Measurements from ENCODE around the gene MGAT1.

DNA sequence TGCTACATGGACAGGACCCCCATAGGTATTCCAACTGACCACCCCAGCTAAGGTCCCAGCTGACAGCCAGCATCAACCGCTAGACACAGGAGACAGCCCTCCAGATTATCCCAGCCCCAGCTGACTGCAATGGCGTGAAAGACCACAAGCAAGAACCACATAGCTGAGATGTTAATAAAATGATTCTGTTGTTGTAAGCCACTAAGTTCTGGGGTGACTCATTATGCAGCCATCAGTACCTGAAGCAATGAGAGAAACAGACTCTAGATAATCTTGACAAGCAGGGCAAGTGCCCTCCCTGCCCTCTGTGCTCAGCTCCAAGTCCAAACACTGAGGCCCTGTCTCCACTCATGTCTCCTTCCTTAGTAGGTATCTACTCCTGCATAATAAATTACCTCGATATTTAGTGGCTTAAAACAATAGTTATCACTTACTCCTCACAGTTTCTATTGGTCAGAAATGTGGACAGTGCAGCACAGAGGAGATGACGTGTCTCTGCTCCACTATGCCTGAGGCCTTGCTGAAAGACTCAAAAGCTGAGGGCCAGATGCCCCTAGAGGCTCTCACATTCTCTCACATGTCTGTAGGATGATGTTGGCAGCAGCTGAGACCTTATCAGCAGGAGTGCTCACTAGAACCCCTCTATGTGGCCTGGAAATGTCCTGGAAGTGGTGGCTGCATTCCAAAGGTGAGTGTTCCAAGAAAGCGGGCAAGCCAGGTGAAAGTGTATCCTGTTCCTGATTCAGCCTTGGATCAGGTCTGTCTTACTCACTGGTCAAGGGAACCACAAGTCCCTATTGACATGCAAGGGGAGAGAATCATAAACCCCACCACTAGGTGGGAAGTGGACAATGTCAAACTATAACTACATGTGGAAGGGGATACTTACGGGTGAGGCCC is 2.5 kb downstream of the MGAT1 start:
- TF ChIP-seq, protein P1, sequence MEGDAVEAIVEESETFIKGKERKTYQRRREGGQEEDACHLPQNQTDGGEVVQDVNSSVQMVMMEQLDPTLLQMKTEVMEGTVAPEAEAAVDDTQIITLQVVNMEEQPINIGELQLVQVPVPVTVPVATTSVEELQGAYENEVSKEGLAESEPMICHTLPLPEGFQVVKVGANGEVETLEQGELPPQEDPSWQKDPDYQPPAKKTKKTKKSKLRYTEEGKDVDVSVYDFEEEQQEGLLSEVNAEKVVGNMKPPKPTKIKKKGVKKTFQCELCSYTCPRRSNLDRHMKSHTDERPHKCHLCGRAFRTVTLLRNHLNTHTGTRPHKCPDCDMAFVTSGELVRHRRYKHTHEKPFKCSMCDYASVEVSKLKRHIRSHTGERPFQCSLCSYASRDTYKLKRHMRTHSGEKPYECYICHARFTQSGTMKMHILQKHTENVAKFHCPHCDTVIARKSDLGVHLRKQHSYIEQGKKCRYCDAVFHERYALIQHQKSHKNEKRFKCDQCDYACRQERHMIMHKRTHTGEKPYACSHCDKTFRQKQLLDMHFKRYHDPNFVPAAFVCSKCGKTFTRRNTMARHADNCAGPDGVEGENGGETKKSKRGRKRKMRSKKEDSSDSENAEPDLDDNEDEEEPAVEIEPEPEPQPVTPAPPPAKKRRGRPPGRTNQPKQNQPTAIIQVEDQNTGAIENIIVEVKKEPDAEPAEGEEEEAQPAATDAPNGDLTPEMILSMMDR (IDR thresholded peaks at IDR 0.05; ENCODE audit: poor library complexity, severe bottlenecking): no peak
- no peak for TF ChIP-seq EP300 (conservative IDR thresholded peaks at IDR 0.05; ENCODE audit: poor library complexity, severe bottlenecking)
- TF ChIP-seq RAD21 (conservative IDR thresholded peaks at IDR 0.05): no peak
- TF ChIP-seq, protein P2, sequence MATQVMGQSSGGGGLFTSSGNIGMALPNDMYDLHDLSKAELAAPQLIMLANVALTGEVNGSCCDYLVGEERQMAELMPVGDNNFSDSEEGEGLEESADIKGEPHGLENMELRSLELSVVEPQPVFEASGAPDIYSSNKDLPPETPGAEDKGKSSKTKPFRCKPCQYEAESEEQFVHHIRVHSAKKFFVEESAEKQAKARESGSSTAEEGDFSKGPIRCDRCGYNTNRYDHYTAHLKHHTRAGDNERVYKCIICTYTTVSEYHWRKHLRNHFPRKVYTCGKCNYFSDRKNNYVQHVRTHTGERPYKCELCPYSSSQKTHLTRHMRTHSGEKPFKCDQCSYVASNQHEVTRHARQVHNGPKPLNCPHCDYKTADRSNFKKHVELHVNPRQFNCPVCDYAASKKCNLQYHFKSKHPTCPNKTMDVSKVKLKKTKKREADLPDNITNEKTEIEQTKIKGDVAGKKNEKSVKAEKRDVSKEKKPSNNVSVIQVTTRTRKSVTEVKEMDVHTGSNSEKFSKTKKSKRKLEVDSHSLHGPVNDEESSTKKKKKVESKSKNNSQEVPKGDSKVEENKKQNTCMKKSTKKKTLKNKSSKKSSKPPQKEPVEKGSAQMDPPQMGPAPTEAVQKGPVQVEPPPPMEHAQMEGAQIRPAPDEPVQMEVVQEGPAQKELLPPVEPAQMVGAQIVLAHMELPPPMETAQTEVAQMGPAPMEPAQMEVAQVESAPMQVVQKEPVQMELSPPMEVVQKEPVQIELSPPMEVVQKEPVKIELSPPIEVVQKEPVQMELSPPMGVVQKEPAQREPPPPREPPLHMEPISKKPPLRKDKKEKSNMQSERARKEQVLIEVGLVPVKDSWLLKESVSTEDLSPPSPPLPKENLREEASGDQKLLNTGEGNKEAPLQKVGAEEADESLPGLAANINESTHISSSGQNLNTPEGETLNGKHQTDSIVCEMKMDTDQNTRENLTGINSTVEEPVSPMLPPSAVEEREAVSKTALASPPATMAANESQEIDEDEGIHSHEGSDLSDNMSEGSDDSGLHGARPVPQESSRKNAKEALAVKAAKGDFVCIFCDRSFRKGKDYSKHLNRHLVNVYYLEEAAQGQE (IDR thresholded peaks at IDR 0.05; ENCODE audit: borderline replicate concordance): no peak
- TF ChIP-seq EZH2 (IDR thresholded peaks at IDR 0.05; ENCODE audit: borderline replicate concordance, insufficient read depth, low read length, poor library complexity, severe bottlenecking): no peak
- TF ChIP-seq MXI1 (conservative IDR thresholded peaks at IDR 0.05; ENCODE audit: poor library complexity, severe bottlenecking): no peak
- TF ChIP-seq POLR2AphosphoS5 (IDR thresholded peaks at IDR 0.05): no peak
